Endothelial cell of umbilical vein (primary cell): Measurements from ENCODE around the gene CCR8.

ENCODE experiments used
- MYC ChIP-seq: IDR thresholded peaks from one replicate; pipeline ENCODE4 v1.6.1; 2011; ENCODE audit warnings: mild to moderate bottlenecking, low read depth, low read length
- POLR2A ChIP-seq: IDR thresholded peaks from 2 replicates; pipeline ENCODE4 v1.6.1; 2012; ENCODE audit warnings: low read depth, mild to moderate bottlenecking, control low read depth, low read length
- TF ChIP-seq, protein P1 (sequence below), 2 donors: IDR thresholded peaks; 1 replicate in 1 of 2; 2 replicates in 1 of 2; pipeline ENCODE4 v1.5.1; 2011; ENCODE audit warnings: low read length in 2 of 2, mild to moderate bottlenecking in 2 of 2, moderate library complexity in 2 of 2, control low read depth in 1 of 2, inconsistent platforms in 1 of 2, low read depth in 1 of 2; ENCODE audit not compliant: insufficient read depth in 1 of 2; ENCODE audit errors: extremely low read depth in 1 of 2

DNA sequence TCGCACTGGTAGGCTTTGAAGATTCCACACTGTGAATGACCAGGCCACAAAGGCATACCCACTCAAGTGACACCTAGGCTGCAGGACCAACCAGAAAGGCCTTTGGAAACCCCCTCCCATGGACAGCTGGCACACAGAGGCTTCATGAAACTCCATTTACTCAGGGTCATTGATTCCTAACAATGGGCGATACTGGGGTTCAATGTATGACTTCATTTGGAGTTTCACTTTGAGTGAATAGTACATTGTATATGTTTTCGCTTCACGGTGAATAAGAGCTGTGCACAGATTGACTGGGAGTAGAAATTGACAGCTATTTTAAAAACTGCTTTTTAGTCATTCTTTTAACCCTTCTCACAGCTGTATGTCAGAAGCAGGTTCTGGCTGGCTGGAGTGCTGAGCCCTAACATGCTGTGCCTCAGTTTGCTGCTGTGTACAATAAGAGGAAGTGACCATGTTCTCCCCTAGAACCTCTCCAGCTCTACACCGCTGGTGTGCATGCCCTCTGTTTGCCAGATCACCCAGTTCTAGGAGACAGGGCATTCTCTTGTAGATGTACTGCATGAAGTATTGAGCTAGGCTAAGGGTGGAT, 34.2 kb upstream of the CCR8 start:
- TF ChIP-seq, protein P1, sequence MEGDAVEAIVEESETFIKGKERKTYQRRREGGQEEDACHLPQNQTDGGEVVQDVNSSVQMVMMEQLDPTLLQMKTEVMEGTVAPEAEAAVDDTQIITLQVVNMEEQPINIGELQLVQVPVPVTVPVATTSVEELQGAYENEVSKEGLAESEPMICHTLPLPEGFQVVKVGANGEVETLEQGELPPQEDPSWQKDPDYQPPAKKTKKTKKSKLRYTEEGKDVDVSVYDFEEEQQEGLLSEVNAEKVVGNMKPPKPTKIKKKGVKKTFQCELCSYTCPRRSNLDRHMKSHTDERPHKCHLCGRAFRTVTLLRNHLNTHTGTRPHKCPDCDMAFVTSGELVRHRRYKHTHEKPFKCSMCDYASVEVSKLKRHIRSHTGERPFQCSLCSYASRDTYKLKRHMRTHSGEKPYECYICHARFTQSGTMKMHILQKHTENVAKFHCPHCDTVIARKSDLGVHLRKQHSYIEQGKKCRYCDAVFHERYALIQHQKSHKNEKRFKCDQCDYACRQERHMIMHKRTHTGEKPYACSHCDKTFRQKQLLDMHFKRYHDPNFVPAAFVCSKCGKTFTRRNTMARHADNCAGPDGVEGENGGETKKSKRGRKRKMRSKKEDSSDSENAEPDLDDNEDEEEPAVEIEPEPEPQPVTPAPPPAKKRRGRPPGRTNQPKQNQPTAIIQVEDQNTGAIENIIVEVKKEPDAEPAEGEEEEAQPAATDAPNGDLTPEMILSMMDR (IDR thresholded peaks at IDR 0.05; ENCODE audit: extremely low read depth in 1 of 2, insufficient read depth in 1 of 2, low read depth in 1 of 2, low read length in 2 of 2): no peak
- TF ChIP-seq POLR2A (no peak), MYC (no peak)
